ENCODE results near the gene TPH2. TPM values are rescaled to one million over a fixed set of nuclear protein-coding genes. Genes with fewer than 3 reads are reported as not detected.

The TPH2 gene
- total RNA-seq, 1 experiment from 2014 or later, result 0.66 TPM

DNA sequence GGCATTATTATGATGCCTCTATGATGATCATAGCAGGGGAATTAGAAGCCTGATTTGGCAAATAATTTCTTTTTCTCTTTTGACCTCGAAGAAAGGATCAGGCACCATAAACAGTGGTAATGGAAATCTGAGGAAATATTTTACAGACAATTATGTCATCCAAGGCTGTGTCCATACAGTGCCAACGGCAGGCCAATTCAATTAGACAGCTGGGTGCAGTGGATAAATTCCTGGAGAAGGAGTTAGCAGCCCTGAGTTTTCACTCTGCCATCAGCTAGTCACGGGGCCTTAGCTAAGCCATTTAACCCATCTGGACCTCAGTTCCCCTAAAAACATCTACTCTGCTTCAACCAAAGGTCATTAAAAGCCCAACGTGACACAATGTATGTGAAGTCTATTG is 4.1 kb downstream of the TPH2 start:
- Histone ChIP-seq H3K18ac (ENCODE audit: insufficient read length, low read depth, low read length) (no peak overlapping the region), H4K5ac (ENCODE audit: insufficient read length, low read depth, low read length) (no peak overlapping the region), H2BK5ac (ENCODE audit: insufficient read length, low read length) (no peak overlapping the region), H3T11ph (ENCODE audit: low read length) (no peak overlapping the region), H3K27ac (ENCODE audit: insufficient read length, low read depth, low read length) (no peak overlapping the region), H4K91ac (ENCODE audit: insufficient read length, low read depth, low read length) (no peak overlapping the region), H3K4ac (ENCODE audit: low read depth, low read length) (no peak overlapping the region), H4K20me1 (ENCODE audit: control insufficient read depth, insufficient read depth, insufficient read length) (no peaks in the 10 kb centered on the region), H3K27me3 (ENCODE audit: insufficient read depth, low read length) (no peaks in the 10 kb centered on the region), H3K4me1 (ENCODE audit: insufficient read depth, low read length) (peaks cover 11% of the 10 kb centered on the region), H2BK15ac (ENCODE audit: low read depth, low read length) (no peak overlapping the region), H3K23ac (ENCODE audit: insufficient read length, low read depth, low read length) (no peak overlapping the region), H3K79me2 (ENCODE audit: insufficient read depth, low read length) (no peaks in the 10 kb centered on the region), H3K9ac (ENCODE audit: extremely low read depth, insufficient read length, low read length) (no peak overlapping the region), H4K8ac (replicated peaks; ENCODE audit: insufficient read length, low read depth, low read length) (no peak overlapping the region), H2BK20ac (ENCODE audit: low read depth, low read length, poor library complexity, severe bottlenecking) (no peak overlapping the region), H3K23me2 (ENCODE audit: insufficient read length, low read depth, low read length, poor library complexity, severe bottlenecking) (no peaks in the 10 kb centered on the region), H3K79me1 (ENCODE audit: insufficient read depth, low read depth, low read length, poor library complexity, severe bottlenecking) (no peaks in the 10 kb centered on the region), H3K9me3 (ENCODE audit: control insufficient read depth, low read depth, low read length) (no peaks in the 10 kb centered on the region), H3K4me2 (ENCODE audit: insufficient read depth, insufficient read length, low read length) (no peak overlapping the region), H3K56ac (ENCODE audit: insufficient read length, low read depth, low read length) (no peak overlapping the region), H2BK120ac (ENCODE audit: low read depth, low read length, poor library complexity, severe bottlenecking) (no peak overlapping the region), H2AK5ac (ENCODE audit: insufficient read length, low read length) (no peak overlapping the region), H2BK12ac (ENCODE audit: insufficient read length, low read depth, low read length) (no peak overlapping the region), H3K14ac (ENCODE audit: insufficient read depth, low read length) (no peak overlapping the region), H2AFZ (ENCODE audit: low read length) (no peak overlapping the region)
- no peak for DNase-seq
- no CpG with 5 or more reads among the region's 4 CpGs for WGBS (ENCODE audit: extremely low coverage, insufficient read length, low lambda C conversion rate)
- H3K27ac Mint-ChIP-seq, result no peak overlapping the region
- H3K4me3 Mint-ChIP-seq, result no peak overlapping the region
- no peaks in the 10 kb centered on the region for H3K9me3 Mint-ChIP-seq
- H3K4me1 Mint-ChIP-seq, result peaks cover 61 to 66% of the 10 kb centered on the region in 2 experiments
- no peaks in the 10 kb centered on the region for H3K36me3 Mint-ChIP-seq (ENCODE audit: insufficient read depth in 1 of 3, low read depth in 3 of 3)
- H3K27me3 Mint-ChIP-seq (ENCODE audit: low read depth), result no peaks in the 10 kb centered on the region; the same call in 1 of the 2 replicates
- TF ChIP-seq, protein P1, sequence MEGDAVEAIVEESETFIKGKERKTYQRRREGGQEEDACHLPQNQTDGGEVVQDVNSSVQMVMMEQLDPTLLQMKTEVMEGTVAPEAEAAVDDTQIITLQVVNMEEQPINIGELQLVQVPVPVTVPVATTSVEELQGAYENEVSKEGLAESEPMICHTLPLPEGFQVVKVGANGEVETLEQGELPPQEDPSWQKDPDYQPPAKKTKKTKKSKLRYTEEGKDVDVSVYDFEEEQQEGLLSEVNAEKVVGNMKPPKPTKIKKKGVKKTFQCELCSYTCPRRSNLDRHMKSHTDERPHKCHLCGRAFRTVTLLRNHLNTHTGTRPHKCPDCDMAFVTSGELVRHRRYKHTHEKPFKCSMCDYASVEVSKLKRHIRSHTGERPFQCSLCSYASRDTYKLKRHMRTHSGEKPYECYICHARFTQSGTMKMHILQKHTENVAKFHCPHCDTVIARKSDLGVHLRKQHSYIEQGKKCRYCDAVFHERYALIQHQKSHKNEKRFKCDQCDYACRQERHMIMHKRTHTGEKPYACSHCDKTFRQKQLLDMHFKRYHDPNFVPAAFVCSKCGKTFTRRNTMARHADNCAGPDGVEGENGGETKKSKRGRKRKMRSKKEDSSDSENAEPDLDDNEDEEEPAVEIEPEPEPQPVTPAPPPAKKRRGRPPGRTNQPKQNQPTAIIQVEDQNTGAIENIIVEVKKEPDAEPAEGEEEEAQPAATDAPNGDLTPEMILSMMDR (conservative IDR thresholded peaks at IDR 0.05), result no peak

All from H9 (cell line).